ENCODE measurements around the gene PHACTR1.

GRCh38 chr6:13015379-13015681 is 298.8 kb downstream of the PHACTR1 start:
- TF ChIP-seq POLR2A (IDR thresholded peaks at IDR 0.05; ENCODE audit: low read depth, low read length) (no peak), NFE2L2 (IDR thresholded peaks at IDR 0.05; ENCODE audit: low read depth, low read length) (no peak), RCOR1 (IDR thresholded peaks at IDR 0.05; ENCODE audit: insufficient replicate concordance, low read length) (no peak), RAD21 (IDR thresholded peaks at IDR 0.05; ENCODE audit: low read length) (no peak), BHLHE40 (IDR thresholded peaks at IDR 0.05; ENCODE audit: low read depth, low read length) (no peak), MAFK (IDR thresholded peaks at IDR 0.05; ENCODE audit: low read depth, low read length) (no peak), ELK1 (IDR thresholded peaks at IDR 0.05; ENCODE audit: borderline replicate concordance, low read depth, low read length) (no peak), CEBPB (IDR thresholded peaks at IDR 0.05; ENCODE audit: low read depth, low read length) (no peak), SMC3 (IDR thresholded peaks at IDR 0.05; ENCODE audit: low read depth, low read length) (no peak), MXI1 (IDR thresholded peaks at IDR 0.05; ENCODE audit: borderline replicate concordance, low read depth, low read length) (no peak), RFX5 (IDR thresholded peaks at IDR 0.05; ENCODE audit: low read depth, low read length) (no peak), MAZ (IDR thresholded peaks at IDR 0.05; ENCODE audit: borderline replicate concordance, low read depth, low read length) (no peak)
- TF ChIP-seq, protein P1, sequence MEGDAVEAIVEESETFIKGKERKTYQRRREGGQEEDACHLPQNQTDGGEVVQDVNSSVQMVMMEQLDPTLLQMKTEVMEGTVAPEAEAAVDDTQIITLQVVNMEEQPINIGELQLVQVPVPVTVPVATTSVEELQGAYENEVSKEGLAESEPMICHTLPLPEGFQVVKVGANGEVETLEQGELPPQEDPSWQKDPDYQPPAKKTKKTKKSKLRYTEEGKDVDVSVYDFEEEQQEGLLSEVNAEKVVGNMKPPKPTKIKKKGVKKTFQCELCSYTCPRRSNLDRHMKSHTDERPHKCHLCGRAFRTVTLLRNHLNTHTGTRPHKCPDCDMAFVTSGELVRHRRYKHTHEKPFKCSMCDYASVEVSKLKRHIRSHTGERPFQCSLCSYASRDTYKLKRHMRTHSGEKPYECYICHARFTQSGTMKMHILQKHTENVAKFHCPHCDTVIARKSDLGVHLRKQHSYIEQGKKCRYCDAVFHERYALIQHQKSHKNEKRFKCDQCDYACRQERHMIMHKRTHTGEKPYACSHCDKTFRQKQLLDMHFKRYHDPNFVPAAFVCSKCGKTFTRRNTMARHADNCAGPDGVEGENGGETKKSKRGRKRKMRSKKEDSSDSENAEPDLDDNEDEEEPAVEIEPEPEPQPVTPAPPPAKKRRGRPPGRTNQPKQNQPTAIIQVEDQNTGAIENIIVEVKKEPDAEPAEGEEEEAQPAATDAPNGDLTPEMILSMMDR (conservative IDR thresholded peaks at IDR 0.05; ENCODE audit: low read depth, low read length), result no peak
- TF ChIP-seq, protein P2, sequence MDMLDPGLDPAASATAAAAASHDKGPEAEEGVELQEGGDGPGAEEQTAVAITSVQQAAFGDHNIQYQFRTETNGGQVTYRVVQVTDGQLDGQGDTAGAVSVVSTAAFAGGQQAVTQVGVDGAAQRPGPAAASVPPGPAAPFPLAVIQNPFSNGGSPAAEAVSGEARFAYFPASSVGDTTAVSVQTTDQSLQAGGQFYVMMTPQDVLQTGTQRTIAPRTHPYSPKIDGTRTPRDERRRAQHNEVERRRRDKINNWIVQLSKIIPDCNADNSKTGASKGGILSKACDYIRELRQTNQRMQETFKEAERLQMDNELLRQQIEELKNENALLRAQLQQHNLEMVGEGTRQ (IDR thresholded peaks at IDR 0.05; ENCODE audit: low read depth, low read length), result no peak
